ENCODE measurements around the gene RAB7A. TPM values are rescaled to one million over a fixed set of nuclear protein-coding genes. Genes with fewer than 3 reads are reported as not detected.

The RAB7A gene
- total RNA-seq, 1 donor from 2014 or later = 51.2 TPM

DNA sequence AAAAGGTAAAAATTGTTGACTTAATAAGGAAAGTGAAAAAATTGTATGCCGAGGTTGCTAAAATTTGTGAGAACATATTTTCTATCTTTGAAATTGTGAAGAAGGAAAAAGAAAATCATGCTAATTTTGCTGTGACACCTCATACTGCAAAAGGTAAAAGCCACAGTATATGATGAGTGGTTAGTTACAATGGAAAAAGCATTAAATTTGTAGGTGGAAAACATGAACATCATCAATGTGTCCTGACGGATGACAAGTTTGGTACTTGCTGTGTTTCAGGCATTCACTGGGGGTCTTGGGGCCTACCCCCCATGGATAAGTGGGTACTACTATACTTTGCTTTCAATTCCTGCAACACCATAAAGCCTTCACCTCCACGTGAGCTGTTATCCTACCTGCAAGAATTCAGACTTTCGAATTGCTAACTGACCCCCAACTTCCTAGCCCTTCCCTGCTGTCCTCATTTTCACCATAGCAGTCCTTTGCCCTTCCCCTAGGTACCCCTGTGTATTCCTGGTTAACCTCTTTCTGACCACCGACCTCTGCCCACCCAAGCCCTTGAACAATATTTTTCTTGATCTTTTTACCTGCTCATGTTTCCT lies 62.4 kb downstream of the RAB7A start:
- Mint-ChIP-seq H3K9me3 (no peaks in the 10 kb centered on the region), H3K36me3 (peaks cover 3% of the 10 kb centered on the region), H3K27me3 (ENCODE audit: insufficient read depth, low read depth) (peaks cover 2% of the 10 kb centered on the region), H3K4me1 (peaks cover 11% of the 10 kb centered on the region), H3K4me3 (no peak overlapping the region), H3K27ac (no peak overlapping the region)
- H3K4me1 ChIP-seq = peaks cover 4% of the 10 kb centered on the region
- H3K79me2 ChIP-seq (ENCODE audit: low read depth) = peaks cover 96% of the 10 kb centered on the region
- no peak overlapping the region for H3K27ac ChIP-seq
- no peak for TF ChIP-seq EZH2 (IDR thresholded peaks at IDR 0.05)
- TF ChIP-seq EZH2phosphoT487 (IDR thresholded peaks at IDR 0.05) = no peak
- TF ChIP-seq CTCF (IDR thresholded peaks at IDR 0.05) = no peak
- H3K9me3 ChIP-seq (ENCODE audit: low read depth) = no peaks in the 10 kb centered on the region
- no peaks in the 10 kb centered on the region for H3K27me3 ChIP-seq
- H3F3A ChIP-seq (ENCODE audit: low read depth) = peaks cover 8% of the 10 kb centered on the region
- DNase-seq (ENCODE audit: low spot score) = no peak
- no peak overlapping the region for H3K4me3 ChIP-seq
- H3K4me2 ChIP-seq = no peak overlapping the region
- H4K20me1 ChIP-seq (ENCODE audit: low read depth) = peaks cover 75% of the 10 kb centered on the region
- no peaks in the 10 kb centered on the region for H3K36me3 ChIP-seq
- no peak overlapping the region for H3K9ac ChIP-seq
- no peak overlapping the region for H2AFZ ChIP-seq (replicated peaks)

- Histone ChIP-seq H3K4me3 (no peak overlapping the region), H3K9ac (no peak overlapping the region), H4K20me1 (ENCODE audit: low read depth) (peaks cover 40% of the 10 kb centered on the region), H3K36me3 (peaks cover 6% of the 10 kb centered on the region), H3K4me1 (no peaks in the 10 kb centered on the region), H3K4me2 (no peak overlapping the region), H2AFZ (replicated peaks) (no peak overlapping the region), H3K9me3 (ENCODE audit: low read depth) (no peaks in the 10 kb centered on the region), H3K79me2 (ENCODE audit: low read depth) (peaks cover 58% of the 10 kb centered on the region), H3F3A (ENCODE audit: low read depth) (peaks cover 17% of the 10 kb centered on the region), H3K27ac (peak overlapping the region; percentile 3), H3K27me3 (no peaks in the 10 kb centered on the region)
- peaks cover 12% of the 10 kb centered on the region for H3K36me3 Mint-ChIP-seq
- H3K4me3 Mint-ChIP-seq = no peak overlapping the region
- H3K27me3 Mint-ChIP-seq (ENCODE audit: insufficient read depth, low read depth) = peaks cover 2% of the 10 kb centered on the region
- peaks cover 13% of the 10 kb centered on the region for H3K4me1 Mint-ChIP-seq
- DNase-seq (ENCODE audit: low spot score) = no peak
- peak overlapping the region; percentile 23 for H3K27ac Mint-ChIP-seq
- no peaks in the 10 kb centered on the region for H3K9me3 Mint-ChIP-seq
- TF ChIP-seq EZH2 (IDR thresholded peaks at IDR 0.05) = no peak
- TF ChIP-seq CTCF (IDR thresholded peaks at IDR 0.05) = no peak
- no peak for TF ChIP-seq EZH2phosphoT487 (IDR thresholded peaks at IDR 0.05)
Observed at GRCh38 chr3:128794067-128794768, 68.2 kb downstream of the RAB7A start.

DNA sequence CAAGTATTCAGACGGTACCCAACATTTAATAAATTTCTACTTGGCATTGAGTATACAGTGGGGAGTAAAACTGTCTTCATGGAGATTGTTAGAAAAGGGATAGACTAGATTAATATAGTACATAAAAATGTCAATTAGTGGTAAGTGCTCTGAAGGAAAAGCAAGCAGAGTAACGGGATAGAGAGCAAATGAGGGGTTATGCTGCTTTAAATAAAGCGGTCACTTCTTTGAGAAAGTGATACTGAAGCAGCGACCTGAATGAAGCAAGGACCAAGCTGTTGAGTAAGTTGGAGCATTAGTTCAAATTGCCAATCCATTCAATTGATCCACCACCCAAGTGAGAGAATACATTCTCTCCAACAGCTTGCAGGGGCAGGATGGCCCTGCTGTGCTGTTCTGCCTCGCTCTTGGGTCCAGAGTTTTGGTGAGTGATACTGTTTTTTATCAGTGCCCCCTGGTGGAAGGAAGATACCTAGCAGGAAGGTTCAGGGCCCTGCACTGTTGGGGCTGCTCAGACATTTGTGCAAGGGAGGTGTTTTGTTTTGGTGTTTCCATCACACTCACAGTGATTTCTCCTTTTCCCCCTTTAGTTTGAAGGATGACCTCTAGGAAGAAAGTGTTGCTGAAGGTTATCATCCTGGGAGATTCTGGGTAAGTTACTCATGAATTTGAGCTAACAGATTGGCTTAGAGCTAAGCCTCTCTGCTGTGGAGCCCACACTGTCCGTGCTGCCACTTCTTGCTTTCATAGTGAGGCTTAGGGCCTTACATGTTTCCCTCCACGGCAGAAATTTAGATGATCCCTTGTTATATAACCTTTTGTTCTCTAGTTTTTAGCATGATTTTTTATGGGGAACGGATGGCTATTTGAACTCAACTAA lies 69.0 kb downstream of the RAB7A start:
- peak; percentile 77 for DNase-seq (ENCODE audit: low spot score)
- peak overlapping the region; percentile 55 for H3K27ac Mint-ChIP-seq
- Histone ChIP-seq H3K36me3 (peaks cover 6% of the 10 kb centered on the region), H3K4me2 (no peak overlapping the region), H3K79me2 (ENCODE audit: low read depth) (peaks cover 50% of the 10 kb centered on the region), H3F3A (ENCODE audit: low read depth) (peaks cover 17% of the 10 kb centered on the region), H3K9ac (no peak overlapping the region), H4K20me1 (ENCODE audit: low read depth) (peaks cover 36% of the 10 kb centered on the region), H3K4me1 (no peaks in the 10 kb centered on the region), H3K9me3 (ENCODE audit: low read depth) (no peaks in the 10 kb centered on the region), H3K4me3 (no peak overlapping the region), H3K27ac (no peak overlapping the region), H3K27me3 (no peaks in the 10 kb centered on the region), H2AFZ (replicated peaks) (no peak overlapping the region)
- no peaks in the 10 kb centered on the region for H3K27me3 Mint-ChIP-seq (ENCODE audit: insufficient read depth, low read depth)
- H3K36me3 Mint-ChIP-seq = peaks cover 18% of the 10 kb centered on the region
- H3K4me3 Mint-ChIP-seq = no peak overlapping the region
- TF ChIP-seq EZH2 (IDR thresholded peaks at IDR 0.05) = no peak
- TF ChIP-seq EZH2phosphoT487 (IDR thresholded peaks at IDR 0.05) = no peak
- TF ChIP-seq CTCF (IDR thresholded peaks at IDR 0.05) = peak; percentile 78
- no peaks in the 10 kb centered on the region for H3K9me3 Mint-ChIP-seq
- peaks cover 13% of the 10 kb centered on the region for H3K4me1 Mint-ChIP-seq
